Measurements from ENCODE around the gene GDF11. TPM values are rescaled to one million over a fixed set of nuclear protein-coding genes. Genes with fewer than 3 reads are reported as not detected.

Gene GDF11
- total RNA-seq, 2 donors from 2014 or later = 8.1 to 8.6 TPM

GRCh38 chr12:55789171-55789570 is 46.2 kb downstream of the GDF11 start:
- H3K27me3 ChIP-seq = no peaks in the 10 kb centered on the region

GRCh38 chr12:55789893-55790292 is 47.0 kb downstream of the GDF11 start:
- no peaks in the 10 kb centered on the region for H3K27me3 ChIP-seq
- no peak overlapping the region for H3K27ac ChIP-seq
- H3K4me3 ChIP-seq = no peak overlapping the region
- no peaks in the 10 kb centered on the region for H3K4me1 ChIP-seq
- no peak for DNase-seq (ENCODE audit: low spot score)
- H3K36me3 ChIP-seq = peaks cover 65% of the 10 kb centered on the region
- H3K9me3 ChIP-seq = no peaks in the 10 kb centered on the region
- TF ChIP-seq, protein P1, sequence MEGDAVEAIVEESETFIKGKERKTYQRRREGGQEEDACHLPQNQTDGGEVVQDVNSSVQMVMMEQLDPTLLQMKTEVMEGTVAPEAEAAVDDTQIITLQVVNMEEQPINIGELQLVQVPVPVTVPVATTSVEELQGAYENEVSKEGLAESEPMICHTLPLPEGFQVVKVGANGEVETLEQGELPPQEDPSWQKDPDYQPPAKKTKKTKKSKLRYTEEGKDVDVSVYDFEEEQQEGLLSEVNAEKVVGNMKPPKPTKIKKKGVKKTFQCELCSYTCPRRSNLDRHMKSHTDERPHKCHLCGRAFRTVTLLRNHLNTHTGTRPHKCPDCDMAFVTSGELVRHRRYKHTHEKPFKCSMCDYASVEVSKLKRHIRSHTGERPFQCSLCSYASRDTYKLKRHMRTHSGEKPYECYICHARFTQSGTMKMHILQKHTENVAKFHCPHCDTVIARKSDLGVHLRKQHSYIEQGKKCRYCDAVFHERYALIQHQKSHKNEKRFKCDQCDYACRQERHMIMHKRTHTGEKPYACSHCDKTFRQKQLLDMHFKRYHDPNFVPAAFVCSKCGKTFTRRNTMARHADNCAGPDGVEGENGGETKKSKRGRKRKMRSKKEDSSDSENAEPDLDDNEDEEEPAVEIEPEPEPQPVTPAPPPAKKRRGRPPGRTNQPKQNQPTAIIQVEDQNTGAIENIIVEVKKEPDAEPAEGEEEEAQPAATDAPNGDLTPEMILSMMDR (IDR thresholded peaks at IDR 0.05) = no peak

More at GRCh38 chr12:55789171-55789570, 46.2 kb downstream of the GDF11 start:
- DNase-seq (ENCODE audit: low spot score) = no peak
- Histone ChIP-seq H3K27ac (no peak overlapping the region), H3K9me3 (no peaks in the 10 kb centered on the region), H3K4me1 (no peaks in the 10 kb centered on the region), H3K4me3 (no peak overlapping the region), H3K36me3 (peaks cover 65% of the 10 kb centered on the region)
- TF ChIP-seq, protein P1 (IDR thresholded peaks at IDR 0.05) = no peak

DNA sequence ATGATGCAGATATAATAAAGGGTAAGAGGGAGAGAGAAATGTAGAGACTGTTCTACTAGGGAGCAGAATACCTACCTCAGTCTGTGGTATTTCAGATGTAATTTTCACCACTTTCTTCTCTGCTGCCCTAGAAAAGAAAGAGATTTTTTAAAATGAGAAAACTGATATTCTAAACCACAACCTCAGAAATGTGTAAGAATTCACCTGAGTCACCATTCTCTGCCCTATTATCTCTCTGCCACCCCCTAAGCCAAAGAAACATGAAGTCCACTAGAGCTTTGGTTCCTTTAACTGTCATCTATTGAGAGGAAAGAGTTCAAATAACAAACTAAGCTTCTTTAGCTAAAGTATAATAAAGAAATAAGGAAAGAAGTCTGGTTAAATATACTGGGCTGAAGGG is 53.0 kb downstream of the GDF11 start:
- Histone ChIP-seq H3K27ac (no peak overlapping the region), H3K27me3 (no peaks in the 10 kb centered on the region), H3K4me1 (peaks cover 0 to 10% of the 10 kb centered on the region in 2 donors), H3K9me3 (no peaks in the 10 kb centered on the region), H3K4me3 (no peak overlapping the region), H3K36me3 (peaks cover 69% of the 10 kb centered on the region)
- DNase-seq (ENCODE audit: low spot score) = no peak
- TF ChIP-seq, protein P1 (IDR thresholded peaks at IDR 0.05) = no peak

DNA sequence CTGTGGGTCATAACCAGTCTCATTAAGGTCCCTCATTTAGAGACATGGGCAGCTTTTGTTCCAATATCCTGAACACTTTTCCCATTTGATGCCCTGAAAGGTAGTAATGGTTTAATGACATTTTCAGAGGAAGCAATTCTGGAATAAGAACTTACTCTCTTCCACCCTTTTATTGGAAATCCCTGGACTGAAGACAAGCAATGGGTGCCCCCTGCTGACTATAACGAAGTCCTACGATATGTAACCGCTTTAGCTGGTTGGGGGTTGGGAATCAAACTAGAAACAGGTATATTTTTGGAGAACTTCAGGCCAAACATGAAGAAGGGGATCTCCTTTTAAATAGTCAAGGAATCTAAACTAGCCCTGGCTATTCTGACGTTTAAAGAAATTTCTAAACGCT is 54.1 kb downstream of the GDF11 start:
- H3K36me3 ChIP-seq = peaks cover 70% of the 10 kb centered on the region
- H3K9me3 ChIP-seq = no peaks in the 10 kb centered on the region
- no peaks in the 10 kb centered on the region for H3K27me3 ChIP-seq
- peaks cover 0 to 10% of the 10 kb centered on the region in 2 donors for H3K4me1 ChIP-seq
- TF ChIP-seq, protein P1 (IDR thresholded peaks at IDR 0.05) = peak; percentile 40 to 58
- H3K4me3 ChIP-seq = no peak overlapping the region
- DNase-seq (ENCODE audit: low spot score) = no peak
- no peak overlapping the region for H3K27ac ChIP-seq

DNA sequence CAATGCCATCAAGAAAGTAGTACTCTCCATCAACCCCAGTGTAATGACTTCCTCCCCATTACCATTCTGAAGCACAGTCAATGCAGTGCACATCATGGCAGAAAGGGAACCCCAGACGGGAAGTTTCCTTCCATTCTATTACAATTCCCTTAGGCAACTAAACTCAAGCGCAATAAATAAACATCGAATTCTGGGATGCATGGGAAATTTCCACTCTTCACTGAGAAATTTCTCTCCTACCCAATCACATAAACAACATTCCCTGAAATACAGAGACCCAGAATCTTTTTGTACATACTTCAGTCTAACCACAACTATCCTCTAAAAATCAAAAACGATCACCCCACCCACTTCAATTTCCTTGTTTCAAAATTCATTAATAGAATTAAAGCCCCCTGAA is 54.6 kb downstream of the GDF11 start:
- Histone ChIP-seq H3K36me3 (peaks cover 70% of the 10 kb centered on the region), H3K9me3 (no peaks in the 10 kb centered on the region), H3K4me1 (peaks cover 0 to 10% of the 10 kb centered on the region in 2 donors), H3K27me3 (no peaks in the 10 kb centered on the region), H3K4me3 (no peak overlapping the region), H3K27ac (no peak overlapping the region)
- TF ChIP-seq, protein P1 (IDR thresholded peaks at IDR 0.05) = no peak
- DNase-seq (ENCODE audit: low spot score) = no peak

Other genes with a start within 250 kb of the GDF11 start
- not detected for gene OR6C4, start 193.5 kb upstream of the GDF11 start, total RNA-seq
- not detected for gene OR2AP1, start 170.7 kb upstream of the GDF11 start, total RNA-seq
- not detected for gene OR10P1, start 106.2 kb upstream of the GDF11 start, total RNA-seq
- gene ITGA7, start 35.2 kb upstream of the GDF11 start, total RNA-seq = 100 to 1,000 TPM; 291 to 309 TPM
- gene BLOC1S1, start 27.1 kb upstream of the GDF11 start, total RNA-seq = 100 to 1,000 TPM; 177 to 187 TPM
- gene RDH5, start 22.7 kb upstream of the GDF11 start, total RNA-seq = 10 to 100 TPM; 13.0 to 22.4 TPM
- gene CD63, start 14.1 kb upstream of the GDF11 start, total RNA-seq = 1,000 to 10,000 TPM; 1,041 to 1,122 TPM
- gene SARNP, start 74.6 kb downstream of the GDF11 start, total RNA-seq = 10 to 100 TPM; 61.4 to 70.8 TPM
- gene ORMDL2, start 74.9 kb downstream of the GDF11 start, total RNA-seq = 10 to 100 TPM in 1 of 2 donors, 1 to 10 TPM in 1; 6.5 to 17.1 TPM
- gene DNAJC14, start 86.5 kb downstream of the GDF11 start, total RNA-seq = 10 to 100 TPM; 23.4 to 35.0 TPM
- 1 to 10 TPM; 5.0 to 7.7 TPM for gene MMP19, start 99.8 kb downstream of the GDF11 start, total RNA-seq
- gene PYM1, start 184.8 kb downstream of the GDF11 start, total RNA-seq = 10 to 100 TPM; 17.6 to 20.6 TPM
- gene DGKA, start 188.0 kb downstream of the GDF11 start, total RNA-seq = 10 to 100 TPM in 1 of 2 donors, 1 to 10 TPM in 1; 7.3 to 22.8 TPM
- 1 to 10 TPM in 1 of 2 donors, under 1 TPM in 1; 0.67 to 1.1 TPM for gene PMEL, start 222.9 kb downstream of the GDF11 start, total RNA-seq
- 10 to 100 TPM in 1 of 2 donors, 1 to 10 TPM in 1; 5.4 to 13.8 TPM for gene CDK2, start 223.7 kb downstream of the GDF11 start, total RNA-seq
- 100 to 1,000 TPM in 1 of 2 donors, 10 to 100 TPM in 1; 93.5 to 108 TPM for gene RAB5B, start 231.0 kb downstream of the GDF11 start, total RNA-seq

All from right atrium auricular region (tissue), 2 donors.